ENCODE measurements around the gene JUP.

DNA sequence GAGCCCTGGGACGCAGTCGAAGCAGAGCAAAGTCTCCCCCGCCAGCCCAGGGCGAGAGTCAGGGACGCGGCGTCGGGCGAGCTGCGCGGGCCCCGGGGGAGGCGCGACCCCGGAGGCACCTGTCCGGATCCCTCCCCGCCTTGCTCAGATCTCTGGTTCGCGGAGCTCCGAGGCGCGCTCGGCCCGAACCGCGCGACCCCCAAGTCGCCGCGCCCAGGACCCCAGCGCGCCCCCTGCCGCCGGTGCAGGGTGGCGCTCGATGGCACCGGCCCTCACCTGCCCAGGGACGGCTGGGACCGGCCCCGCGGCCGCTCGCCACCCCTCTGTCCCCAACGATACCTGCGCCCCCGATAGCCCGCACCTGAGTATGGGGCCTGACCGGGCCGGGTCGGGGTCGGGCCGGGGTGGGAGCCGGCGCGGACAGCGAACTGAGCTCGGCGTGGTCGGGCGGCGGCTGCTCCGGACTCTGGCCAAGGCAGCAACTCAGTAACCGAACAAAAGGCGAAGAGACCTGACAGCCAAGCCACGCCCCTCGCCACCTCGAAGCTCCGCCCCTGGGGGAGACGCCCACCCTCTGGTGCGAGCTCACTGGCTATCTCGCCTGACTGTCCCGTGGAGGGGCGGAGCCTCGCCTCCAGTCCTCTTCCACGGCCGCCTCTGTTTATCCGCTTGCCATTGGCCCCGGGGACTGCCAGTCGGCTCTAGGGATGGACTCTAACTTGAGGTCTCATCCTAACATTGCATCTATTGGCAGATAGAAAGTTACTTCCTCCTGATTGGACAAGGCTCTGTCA lies at the start of gene JUP:
- TF ChIP-seq TCF4 (CRISPR knock-in tag; IDR thresholded peaks at IDR 0.05; ENCODE audit: borderline replicate concordance) (no peak), OSR1 (CRISPR knock-in tag; IDR thresholded peaks at IDR 0.05) (no peak)
- TF ChIP-seq, protein P1, sequence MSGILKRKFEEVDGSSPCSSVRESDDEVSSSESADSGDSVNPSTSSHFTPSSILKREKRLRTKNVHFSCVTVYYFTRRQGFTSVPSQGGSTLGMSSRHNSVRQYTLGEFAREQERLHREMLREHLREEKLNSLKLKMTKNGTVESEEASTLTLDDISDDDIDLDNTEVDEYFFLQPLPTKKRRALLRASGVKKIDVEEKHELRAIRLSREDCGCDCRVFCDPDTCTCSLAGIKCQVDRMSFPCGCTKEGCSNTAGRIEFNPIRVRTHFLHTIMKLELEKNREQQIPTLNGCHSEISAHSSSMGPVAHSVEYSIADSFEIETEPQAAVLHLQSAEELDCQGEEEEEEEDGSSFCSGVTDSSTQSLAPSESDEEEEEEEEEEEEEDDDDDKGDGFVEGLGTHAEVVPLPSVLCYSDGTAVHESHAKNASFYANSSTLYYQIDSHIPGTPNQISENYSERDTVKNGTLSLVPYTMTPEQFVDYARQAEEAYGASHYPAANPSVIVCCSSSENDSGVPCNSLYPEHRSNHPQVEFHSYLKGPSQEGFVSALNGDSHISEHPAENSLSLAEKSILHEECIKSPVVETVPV (CRISPR knock-in tag; IDR thresholded peaks at IDR 0.05), result no peak
